Erythroblast (primary cell): ENCODE results near the gene TRIM74.
"Not testable (repeated sequence)": the region's sequence is repeated elsewhere in the genome, so short reads cannot be mapped to it uniquely, and the experiment has no call there.

ENCODE experiments used
- GATA1 ChIP-seq: IDR thresholded peaks from 2 replicates; pipeline ENCODE4 v1.6.1; 2011; ENCODE audit warnings: low read depth, mild to moderate bottlenecking, control low read depth, low read length, moderate library complexity
- POLR2A ChIP-seq: IDR thresholded peaks from 2 replicates; pipeline ENCODE4 v1.6.1; 2011; ENCODE audit warnings: mild to moderate bottlenecking, low read length

DNA sequence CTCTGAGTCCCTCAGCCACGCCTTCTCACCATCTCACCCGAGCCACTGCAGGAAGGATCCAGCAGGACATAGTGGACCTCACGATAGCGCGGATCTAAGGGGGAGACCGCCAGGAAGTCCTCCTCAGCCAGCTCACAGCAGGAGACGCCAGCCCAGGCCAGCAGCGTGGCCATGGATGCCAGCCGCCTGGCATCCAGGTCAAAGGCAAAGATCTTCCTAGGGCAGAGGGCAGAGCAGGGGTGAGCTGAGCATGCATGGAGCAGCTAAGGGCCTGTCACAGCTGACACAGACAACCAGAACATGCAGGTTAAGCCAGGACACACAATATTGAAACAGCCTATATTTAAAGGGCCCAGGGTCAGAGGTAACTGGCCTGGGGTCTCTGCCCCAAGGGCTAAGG lies 20.0 kb downstream of the TRIM74 start:
- TF ChIP-seq POLR2A, GATA1: not testable (repeated sequence)
